ENCODE data around the gene PIGS.
"Not testable (repeated sequence)": the region's sequence is repeated elsewhere in the genome, so short reads cannot be mapped to it uniquely, and the experiment has no call there.

The PIGS gene

GRCh38 chr17:28613931-28614381, 42.6 kb upstream of the PIGS start, which contains the start of gene RSKR:
Gene RSKR, minus strand, starts transcription at chr17:28614185. Its CDS starts 24 bp downstream, at chr17:28614161.
- Histone ChIP-seq H2AK5ac (ENCODE audit: low read length) (no peak within 1 kb of the TSS), H3K9ac (ENCODE audit: low read length) (no peak within 1 kb of the TSS), H3K4me2 (ENCODE audit: low read length) (no peak within 1 kb of the TSS), H2BK5ac (ENCODE audit: low read length) (no peak within 1 kb of the TSS), H3K36me3 (ENCODE audit: control insufficient read depth, insufficient read depth, low read length) (peaks cover 26% of the 10 kb centered on the region), H3K79me1 (ENCODE audit: low read length) (no peaks in the 10 kb centered on the region), H3K79me2 (ENCODE audit: control insufficient read depth, insufficient read depth, low read length) (no peaks in the 10 kb centered on the region), H3K23ac (ENCODE audit: low read length) (no peak within 1 kb of the TSS), H3K4me1 (ENCODE audit: control insufficient read depth, low read depth, low read length) (no peaks in the 10 kb centered on the region), H4K5ac (ENCODE audit: low read length) (no peak within 1 kb of the TSS), H3K4me3 (ENCODE audit: low read length) (no peak within 1 kb of the TSS), H3K4ac (ENCODE audit: low read depth, low read length) (no peak within 1 kb of the TSS), H3K56ac (ENCODE audit: low read length) (no peak within 1 kb of the TSS), H2BK120ac (ENCODE audit: low read depth, low read length) (no peak within 1 kb of the TSS), H3K18ac (ENCODE audit: low read length) (no peak within 1 kb of the TSS), H3K27ac (ENCODE audit: low read depth, low read length) (no peak within 1 kb of the TSS), H2BK15ac (replicated peaks; ENCODE audit: low read depth) (no peak within 1 kb of the TSS), H4K8ac (ENCODE audit: low read depth, low read length) (no peak within 1 kb of the TSS), H3K27me3 (ENCODE audit: insufficient read depth, low read length, poor library complexity) (no peaks in the 10 kb centered on the region)
- WGBS (ENCODE audit: extremely low coverage, insufficient coverage, low lambda C conversion rate), result no CpG with 5 or more reads among the region's 5 CpGs
- DNase-seq, result peak; percentile 21

GRCh38 chr17:28612936-28613872, 41.9 kb upstream of the PIGS start:
- Histone ChIP-seq H3K4me2 (ENCODE audit: low read length) (no peak overlapping the region), H2AK5ac (ENCODE audit: low read length) (no peak overlapping the region), H3K9ac (ENCODE audit: low read length) (no peak overlapping the region), H2BK120ac (ENCODE audit: low read depth, low read length) (no peak overlapping the region), H3K23ac (ENCODE audit: low read length) (no peak overlapping the region), H3K4me1 (ENCODE audit: control insufficient read depth, low read depth, low read length) (no peaks in the 10 kb centered on the region), H3K36me3 (ENCODE audit: control insufficient read depth, insufficient read depth, low read length) (peaks cover 23% of the 10 kb centered on the region), H3K27me3 (ENCODE audit: insufficient read depth, low read length, poor library complexity) (no peaks in the 10 kb centered on the region), H4K8ac (ENCODE audit: low read depth, low read length) (no peak overlapping the region), H4K5ac (ENCODE audit: low read length) (no peak overlapping the region), H3K27ac (ENCODE audit: low read depth, low read length) (no peak overlapping the region), H3K79me2 (ENCODE audit: control insufficient read depth, insufficient read depth, low read length) (no peaks in the 10 kb centered on the region), H3K56ac (ENCODE audit: low read length) (no peak overlapping the region), H3K79me1 (ENCODE audit: low read length) (no peaks in the 10 kb centered on the region), H3K18ac (ENCODE audit: low read length) (no peak overlapping the region), H2BK5ac (ENCODE audit: low read length) (no peak overlapping the region), H2BK15ac (replicated peaks; ENCODE audit: low read depth) (no peak overlapping the region), H3K4ac (ENCODE audit: low read depth, low read length) (no peak overlapping the region), H3K4me3 (ENCODE audit: low read length) (no peak overlapping the region)
- WGBS (ENCODE audit: extremely low coverage, insufficient coverage, low lambda C conversion rate), result no CpG with 5 or more reads among the region's 6 CpGs
- peak; percentile 67 for DNase-seq

DNA sequence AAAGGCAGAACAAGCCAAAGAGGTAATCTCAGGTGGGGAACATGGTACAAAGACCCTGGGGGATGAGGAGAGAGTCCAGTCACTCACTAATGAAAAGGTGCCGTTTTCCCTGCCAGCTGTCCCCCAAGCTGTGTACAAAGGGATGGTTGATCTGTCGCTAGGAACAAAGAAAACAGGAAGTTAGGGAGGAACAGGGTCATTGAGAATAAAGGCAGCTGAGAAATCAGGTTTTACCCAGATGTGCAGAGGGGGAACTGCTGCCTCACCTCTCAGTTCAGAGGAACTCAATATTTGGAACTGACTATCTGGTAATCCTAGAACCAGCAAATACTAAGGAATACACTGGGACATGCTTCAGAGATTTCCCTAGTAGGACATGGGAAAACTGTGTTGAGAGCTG, 41.2 kb upstream of the PIGS start:
- Histone ChIP-seq H2BK15ac (replicated peaks; ENCODE audit: low read depth) (no peak overlapping the region), H3K23ac (ENCODE audit: low read length) (no peak overlapping the region), H4K8ac (ENCODE audit: low read depth, low read length) (no peak overlapping the region), H3K27ac (ENCODE audit: low read depth, low read length) (no peak overlapping the region), H3K9ac (ENCODE audit: low read length) (no peak overlapping the region), H3K79me2 (ENCODE audit: control insufficient read depth, insufficient read depth, low read length) (no peaks in the 10 kb centered on the region), H3K4me2 (ENCODE audit: low read length) (no peak overlapping the region), H3K36me3 (ENCODE audit: control insufficient read depth, insufficient read depth, low read length) (peaks cover 23% of the 10 kb centered on the region), H2BK120ac (ENCODE audit: low read depth, low read length) (no peak overlapping the region), H4K5ac (ENCODE audit: low read length) (no peak overlapping the region), H3K27me3 (ENCODE audit: insufficient read depth, low read length, poor library complexity) (no peaks in the 10 kb centered on the region), H3K79me1 (ENCODE audit: low read length) (no peaks in the 10 kb centered on the region), H3K4ac (ENCODE audit: low read depth, low read length) (no peak overlapping the region), H3K18ac (ENCODE audit: low read length) (no peak overlapping the region), H3K4me1 (ENCODE audit: control insufficient read depth, low read depth, low read length) (no peaks in the 10 kb centered on the region), H2AK5ac (ENCODE audit: low read length) (no peak overlapping the region), H3K56ac (ENCODE audit: low read length) (no peak overlapping the region), H3K4me3 (ENCODE audit: low read length) (no peak overlapping the region), H2BK5ac (ENCODE audit: low read length) (no peak overlapping the region)
- no peak for DNase-seq
- WGBS (ENCODE audit: extremely low coverage, insufficient coverage, low lambda C conversion rate), result no CpG with 5 or more reads among the region's 2 CpGs

- H3K36me3 ChIP-seq (ENCODE audit: control insufficient read depth, insufficient read depth, low read length), result peaks cover 13% of the 10 kb centered on the region
Observed at GRCh38 chr17:28610376-28610775, 39.1 kb upstream of the PIGS start.

GRCh38 chr17:28604031-28604430, 32.7 kb upstream of the PIGS start:
- not testable (repeated sequence) for H3K4ac ChIP-seq (ENCODE audit: low read depth, low read length); H3K18ac ChIP-seq (ENCODE audit: low read length); H2BK15ac ChIP-seq (replicated peaks; ENCODE audit: low read depth); H3K23ac ChIP-seq (ENCODE audit: low read length); H3K36me3 ChIP-seq (ENCODE audit: control insufficient read depth, insufficient read depth, low read length); H3K27ac ChIP-seq (ENCODE audit: low read depth, low read length); H4K8ac ChIP-seq (ENCODE audit: low read depth, low read length); H4K5ac ChIP-seq (ENCODE audit: low read length); H2AK5ac ChIP-seq (ENCODE audit: low read length); H3K79me2 ChIP-seq (ENCODE audit: control insufficient read depth, insufficient read depth, low read length); H2BK120ac ChIP-seq (ENCODE audit: low read depth, low read length); DNase-seq; H3K27me3 ChIP-seq (ENCODE audit: insufficient read depth, low read length, poor library complexity); H3K56ac ChIP-seq (ENCODE audit: low read length); H3K9ac ChIP-seq (ENCODE audit: low read length); H3K79me1 ChIP-seq (ENCODE audit: low read length); H3K4me2 ChIP-seq (ENCODE audit: low read length); H3K4me3 ChIP-seq (ENCODE audit: low read length); H2BK5ac ChIP-seq (ENCODE audit: low read length); H3K4me1 ChIP-seq (ENCODE audit: control insufficient read depth, low read depth, low read length)
- WGBS (ENCODE audit: extremely low coverage, insufficient coverage, low lambda C conversion rate), result no CpG with 5 or more reads among the region's 31 CpGs

More at GRCh38 chr17:28610376-28610775, 39.1 kb upstream of the PIGS start:
- no peaks in the 10 kb centered on the region for H3K79me2 ChIP-seq (ENCODE audit: control insufficient read depth, insufficient read depth, low read length)
- no peak overlapping the region for H3K18ac ChIP-seq (ENCODE audit: low read length)
- H3K4me2 ChIP-seq (ENCODE audit: low read length), result no peak overlapping the region
- no peak overlapping the region for H3K4ac ChIP-seq (ENCODE audit: low read depth, low read length)
- H2AK5ac ChIP-seq (ENCODE audit: low read length), result no peak overlapping the region
- WGBS (ENCODE audit: extremely low coverage, insufficient coverage, low lambda C conversion rate), result no CpG with 5 or more reads among the region's 8 CpGs
- no peak overlapping the region for H3K9ac ChIP-seq (ENCODE audit: low read length)
- no peaks in the 10 kb centered on the region for H3K27me3 ChIP-seq (ENCODE audit: insufficient read depth, low read length, poor library complexity)
- H2BK5ac ChIP-seq (ENCODE audit: low read length), result no peak overlapping the region
- H3K4me1 ChIP-seq (ENCODE audit: control insufficient read depth, low read depth, low read length), result no peaks in the 10 kb centered on the region
- no peak overlapping the region for H3K56ac ChIP-seq (ENCODE audit: low read length)
- H3K23ac ChIP-seq (ENCODE audit: low read length), result no peak overlapping the region
- H4K5ac ChIP-seq (ENCODE audit: low read length), result no peak overlapping the region
- H3K4me3 ChIP-seq (ENCODE audit: low read length), result no peak overlapping the region
- no peak overlapping the region for H4K8ac ChIP-seq (ENCODE audit: low read depth, low read length)
- no peak overlapping the region for H3K27ac ChIP-seq (ENCODE audit: low read depth, low read length)
- no peak overlapping the region for H2BK120ac ChIP-seq (ENCODE audit: low read depth, low read length)
- no peak overlapping the region for H2BK15ac ChIP-seq (replicated peaks; ENCODE audit: low read depth)
- no peak for DNase-seq
- no peaks in the 10 kb centered on the region for H3K79me1 ChIP-seq (ENCODE audit: low read length)

Data from mesendoderm (in vitro differentiated cells).